MM.1S (cell line): ENCODE results near the gene XPO4.

Experiments
- DNase-seq: peaks from one replicate; pipeline ENCODE4 v3.0.0-alpha.2; 2015
- H2AFZ ChIP-seq: fragments of 300-600 bp; sonication (generic); 2 replicates; pipeline ENCODE4 v1.6.0; 2016; ENCODE audit warnings: antibody characterized with exemption, low read length
- H3F3A ChIP-seq: fragments of 300-600 bp; sonication (generic); 2 replicates; pipeline ENCODE4 v1.6.1; 2016; ENCODE audit warnings: mild to moderate bottlenecking, antibody characterized with exemption, low read length, moderate library complexity, mixed read lengths; ENCODE audit not compliant: insufficient read depth
- H3K27ac ChIP-seq: fragments of 300-600 bp; sonication (generic); 2 replicates; pipeline ENCODE4 v1.5.1; 2016; ENCODE audit warnings: mild to moderate bottlenecking, low read length
- H3K27me3 ChIP-seq: fragments of 300-600 bp; sonication (generic); replicated peaks from 2 replicates; pipeline ENCODE4 v1.6.0; 2016; ENCODE audit warnings: low read length; ENCODE audit not compliant: insufficient read depth
- H3K36me3 ChIP-seq: fragments of 300-600 bp; sonication (generic); replicated peaks from 2 replicates; pipeline ENCODE4 v1.6.1; 2016; ENCODE audit warnings: mild to moderate bottlenecking, low read length, mixed read lengths; ENCODE audit not compliant: insufficient read depth
- H3K4me1 ChIP-seq: fragments of 300-600 bp; sonication (generic); 2 replicates; pipeline ENCODE4 v1.6.1; 2016; ENCODE audit warnings: low read length, mixed read lengths
- H3K4me2 ChIP-seq: fragments of 300-600 bp; sonication (generic); 2 replicates; pipeline ENCODE4 v1.6.0; 2016; ENCODE audit warnings: low read depth, low read length
- H3K4me3 ChIP-seq: fragments of 300-600 bp; sonication (generic); 2 replicates; pipeline ENCODE4 v1.5.1; 2016; ENCODE audit warnings: low read length, mixed read lengths
- H3K79me2 ChIP-seq: fragments of 300-600 bp; sonication (generic); 2 replicates; pipeline ENCODE4 v1.6.1; 2016; ENCODE audit warnings: mixed run types, low read length, mixed read lengths
- H3K9ac ChIP-seq: fragments of 300-600 bp; sonication (generic); 2 replicates; pipeline ENCODE4 v1.6.1; 2016; ENCODE audit warnings: low read length, mixed read lengths
- H3K9me2 ChIP-seq: fragments of 300-600 bp; sonication (generic); replicated peaks from 2 replicates; pipeline ENCODE4 v1.6.1; 2016; ENCODE audit warnings: mild to moderate bottlenecking, low read length, mixed read lengths; ENCODE audit not compliant: insufficient read depth
- H3K9me3 ChIP-seq: fragments of 300-600 bp; sonication (generic); replicated peaks from 2 replicates; pipeline ENCODE4 v1.6.1; 2016; ENCODE audit warnings: mild to moderate bottlenecking, low read length, mixed read lengths; ENCODE audit not compliant: insufficient read depth
- H4K20me1 ChIP-seq: fragments of 300-600 bp; sonication (generic); 2 replicates; pipeline ENCODE4 v1.6.1; 2016; ENCODE audit warnings: mild to moderate bottlenecking, low read length, moderate library complexity, mixed read lengths; ENCODE audit not compliant: insufficient read depth
- EZH2 ChIP-seq: fragments of 300-600 bp; sonication (generic); optimal IDR thresholded peaks from 2 replicates; pipeline ENCODE3; 2017; ENCODE audit warnings: low read depth, mild to moderate bottlenecking, antibody characterized with exemption, low read length, mixed read lengths
- EZH2phosphoT487 ChIP-seq: fragments of 300-600 bp; sonication (generic); IDR thresholded peaks from 2 replicates; pipeline ENCODE4 v1.6.1; 2018; ENCODE audit warnings: antibody characterized with exemption, low read length
- TF ChIP-seq, protein P1 (sequence below): fragments of 300-600 bp; sonication (generic); IDR thresholded peaks from 2 replicates; pipeline ENCODE4 v1.5.1; 2016; ENCODE audit warnings: antibody characterized with exemption, low read length, mixed read lengths

Gene XPO4

DNA sequence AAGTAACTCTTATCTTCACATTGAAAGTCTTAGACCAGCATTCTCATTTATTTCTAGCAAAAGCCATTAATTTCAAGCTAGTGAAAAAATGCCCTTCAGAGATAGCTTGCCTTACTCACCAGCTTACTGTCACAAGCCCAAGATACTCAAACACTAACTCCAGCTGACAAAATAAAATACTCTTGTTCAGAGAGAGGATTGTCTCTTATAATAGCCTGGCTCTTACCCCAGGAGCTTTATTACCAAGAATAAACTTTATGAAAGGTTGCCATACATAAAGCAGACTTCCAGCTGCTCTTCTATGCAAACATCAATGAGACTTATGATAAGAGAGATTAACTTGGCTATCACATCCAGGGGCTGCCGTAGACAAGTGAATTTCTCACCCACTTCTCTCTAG is 53.6 kb downstream of the XPO4 start:
- DNase-seq: no peak
- no peak overlapping the region for H3K4me2 ChIP-seq
- H3K9me2 ChIP-seq: no peaks in the 10 kb centered on the region
- no peaks in the 10 kb centered on the region; the same call in 1 of the 2 replicates for H3K79me2 ChIP-seq
- H3K9ac ChIP-seq: no peak overlapping the region
- H2AFZ ChIP-seq: no peak overlapping the region
- H4K20me1 ChIP-seq: no peaks in the 10 kb centered on the region
- no peaks in the 10 kb centered on the region for H3K4me1 ChIP-seq
- H3K27me3 ChIP-seq: no peaks in the 10 kb centered on the region
- no peaks in the 10 kb centered on the region for H3K36me3 ChIP-seq
- no peak overlapping the region for H3K27ac ChIP-seq
- no peaks in the 10 kb centered on the region for H3F3A ChIP-seq
- no peaks in the 10 kb centered on the region for H3K9me3 ChIP-seq
- no peak for TF ChIP-seq EZH2
- TF ChIP-seq, protein P1, sequence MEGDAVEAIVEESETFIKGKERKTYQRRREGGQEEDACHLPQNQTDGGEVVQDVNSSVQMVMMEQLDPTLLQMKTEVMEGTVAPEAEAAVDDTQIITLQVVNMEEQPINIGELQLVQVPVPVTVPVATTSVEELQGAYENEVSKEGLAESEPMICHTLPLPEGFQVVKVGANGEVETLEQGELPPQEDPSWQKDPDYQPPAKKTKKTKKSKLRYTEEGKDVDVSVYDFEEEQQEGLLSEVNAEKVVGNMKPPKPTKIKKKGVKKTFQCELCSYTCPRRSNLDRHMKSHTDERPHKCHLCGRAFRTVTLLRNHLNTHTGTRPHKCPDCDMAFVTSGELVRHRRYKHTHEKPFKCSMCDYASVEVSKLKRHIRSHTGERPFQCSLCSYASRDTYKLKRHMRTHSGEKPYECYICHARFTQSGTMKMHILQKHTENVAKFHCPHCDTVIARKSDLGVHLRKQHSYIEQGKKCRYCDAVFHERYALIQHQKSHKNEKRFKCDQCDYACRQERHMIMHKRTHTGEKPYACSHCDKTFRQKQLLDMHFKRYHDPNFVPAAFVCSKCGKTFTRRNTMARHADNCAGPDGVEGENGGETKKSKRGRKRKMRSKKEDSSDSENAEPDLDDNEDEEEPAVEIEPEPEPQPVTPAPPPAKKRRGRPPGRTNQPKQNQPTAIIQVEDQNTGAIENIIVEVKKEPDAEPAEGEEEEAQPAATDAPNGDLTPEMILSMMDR: no peak
- no peak for TF ChIP-seq EZH2phosphoT487
- no peak overlapping the region for H3K4me3 ChIP-seq

DNA sequence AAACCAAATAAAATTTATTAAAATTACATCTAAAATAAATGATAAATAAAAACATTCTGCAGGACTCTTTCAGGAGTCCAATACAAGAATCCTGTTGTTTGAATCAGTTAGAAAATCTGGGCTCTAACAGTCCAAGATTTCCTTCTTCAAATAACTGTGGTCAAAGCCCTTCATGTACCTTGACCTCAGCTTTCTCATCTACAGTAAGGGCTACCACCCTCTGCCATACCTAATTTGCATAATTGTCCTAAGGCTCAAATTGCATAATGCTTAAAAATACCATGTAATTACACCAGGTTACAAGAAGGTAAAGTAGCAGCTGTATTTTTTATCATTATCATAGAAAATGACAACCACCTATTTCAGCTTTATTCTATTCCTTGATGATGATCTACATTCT is 54.3 kb downstream of the XPO4 start:
- Histone ChIP-seq H3K27me3 (no peaks in the 10 kb centered on the region), H3K27ac (no peak overlapping the region), H3K79me2 (no peaks in the 10 kb centered on the region; the same call in 1 of the 2 replicates), H3K4me3 (no peak overlapping the region), H3K9me2 (no peaks in the 10 kb centered on the region), H3K9me3 (no peaks in the 10 kb centered on the region), H4K20me1 (no peaks in the 10 kb centered on the region), H3K9ac (no peak overlapping the region), H3F3A (no peaks in the 10 kb centered on the region), H3K4me1 (no peaks in the 10 kb centered on the region), H2AFZ (no peak overlapping the region), H3K36me3 (no peaks in the 10 kb centered on the region), H3K4me2 (no peak overlapping the region)
- TF ChIP-seq EZH2phosphoT487 (no peak), EZH2 (no peak)
- TF ChIP-seq, protein P1: no peak
- DNase-seq: no peak

DNA sequence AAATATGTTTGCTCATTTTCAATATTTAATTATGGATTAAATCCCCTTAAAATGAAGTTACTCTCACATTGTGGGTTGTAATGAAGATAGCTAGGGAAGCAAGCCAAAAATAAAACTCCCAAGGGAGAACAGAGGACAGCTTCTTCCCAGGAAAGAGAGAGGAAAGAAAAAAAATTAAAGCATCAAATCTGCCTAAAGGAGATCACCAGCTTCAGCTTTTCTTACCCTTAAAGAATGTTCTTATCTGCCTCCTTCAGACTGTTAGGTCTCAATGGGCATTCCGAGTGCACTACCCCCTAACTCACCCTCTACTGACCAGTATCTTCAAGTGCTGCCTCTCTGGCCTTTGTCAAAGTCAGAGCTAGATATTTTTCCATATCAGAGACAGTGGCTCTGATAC is 55.2 kb downstream of the XPO4 start:
- Histone ChIP-seq H3K79me2 (no peaks in the 10 kb centered on the region; the same call in 1 of the 2 replicates), H3K4me3 (no peak overlapping the region), H3K9me2 (no peaks in the 10 kb centered on the region), H2AFZ (no peak overlapping the region), H3K27ac (no peak overlapping the region), H3K27me3 (no peaks in the 10 kb centered on the region), H4K20me1 (no peaks in the 10 kb centered on the region), H3K4me1 (no peaks in the 10 kb centered on the region), H3K4me2 (no peak overlapping the region), H3K9ac (no peak overlapping the region), H3K36me3 (no peaks in the 10 kb centered on the region), H3F3A (no peaks in the 10 kb centered on the region), H3K9me3 (no peaks in the 10 kb centered on the region)
- no peak for TF ChIP-seq EZH2
- TF ChIP-seq, protein P1: no peak
- no peak for TF ChIP-seq EZH2phosphoT487
- DNase-seq: no peak
